RWPE2 (cell line): ENCODE results near the gene HES2.

Experiments
- ATAC-seq: fragments of 200-7000 bp; cut with Tn5 transposase; 3 replicates; pipeline ENCODE4 v1.9.1; 2021; ENCODE audit warnings: low read depth
- DNase-seq: peaks from one replicate; pipeline ENCODE4 v3.0.0-alpha.2; 2020; ENCODE audit warnings: low spot score
- H3K27ac ChIP-seq: fragments of 450-650 bp; 2 replicates; pipeline ENCODE4 v1.5.1; 2017; ENCODE audit warnings: mild to moderate bottlenecking; ENCODE audit not compliant: poor library complexity, severe bottlenecking
- H3K27me3 ChIP-seq: fragments of 250-450 bp; sonication (Bioruptor Pico); 2 replicates; pipeline ENCODE4 v1.5.1; 2021; ENCODE audit warnings: mild to moderate bottlenecking, moderate library complexity; ENCODE audit not compliant: insufficient read depth, poor library complexity, severe bottlenecking
- H3K36me3 ChIP-seq: fragments of 250-450 bp; sonication (Bioruptor Pico); 2 replicates; pipeline ENCODE4 v1.5.1; 2020; ENCODE audit warnings: low read depth, mild to moderate bottlenecking, moderate library complexity
- H3K4me1 ChIP-seq: fragments of 250-450 bp; sonication (Bioruptor Pico); 2 replicates; pipeline ENCODE4 v1.5.1; 2021; ENCODE audit warnings: mild to moderate bottlenecking, moderate library complexity; ENCODE audit not compliant: insufficient read depth, poor library complexity, severe bottlenecking
- H3K4me3 ChIP-seq: fragments of 250-450 bp; sonication (Bioruptor Pico); 2 replicates; pipeline ENCODE4 v1.5.1; 2021; ENCODE audit warnings: mild to moderate bottlenecking, moderate library complexity; ENCODE audit not compliant: severe bottlenecking
- H3K9me3 ChIP-seq: fragments of 250-450 bp; sonication (Bioruptor Pico); 2 replicates; pipeline ENCODE4 v1.5.1; 2021; ENCODE audit warnings: mild to moderate bottlenecking, moderate library complexity; ENCODE audit not compliant: severe bottlenecking
- TF ChIP-seq, protein P1 (sequence below): fragments of 450-650 bp; IDR thresholded peaks from one replicate; pipeline ENCODE4 v1.5.1; 2017; ENCODE audit warnings: mild to moderate bottlenecking, moderate library complexity; ENCODE audit not compliant: poor library complexity, severe bottlenecking

Gene HES2

DNA sequence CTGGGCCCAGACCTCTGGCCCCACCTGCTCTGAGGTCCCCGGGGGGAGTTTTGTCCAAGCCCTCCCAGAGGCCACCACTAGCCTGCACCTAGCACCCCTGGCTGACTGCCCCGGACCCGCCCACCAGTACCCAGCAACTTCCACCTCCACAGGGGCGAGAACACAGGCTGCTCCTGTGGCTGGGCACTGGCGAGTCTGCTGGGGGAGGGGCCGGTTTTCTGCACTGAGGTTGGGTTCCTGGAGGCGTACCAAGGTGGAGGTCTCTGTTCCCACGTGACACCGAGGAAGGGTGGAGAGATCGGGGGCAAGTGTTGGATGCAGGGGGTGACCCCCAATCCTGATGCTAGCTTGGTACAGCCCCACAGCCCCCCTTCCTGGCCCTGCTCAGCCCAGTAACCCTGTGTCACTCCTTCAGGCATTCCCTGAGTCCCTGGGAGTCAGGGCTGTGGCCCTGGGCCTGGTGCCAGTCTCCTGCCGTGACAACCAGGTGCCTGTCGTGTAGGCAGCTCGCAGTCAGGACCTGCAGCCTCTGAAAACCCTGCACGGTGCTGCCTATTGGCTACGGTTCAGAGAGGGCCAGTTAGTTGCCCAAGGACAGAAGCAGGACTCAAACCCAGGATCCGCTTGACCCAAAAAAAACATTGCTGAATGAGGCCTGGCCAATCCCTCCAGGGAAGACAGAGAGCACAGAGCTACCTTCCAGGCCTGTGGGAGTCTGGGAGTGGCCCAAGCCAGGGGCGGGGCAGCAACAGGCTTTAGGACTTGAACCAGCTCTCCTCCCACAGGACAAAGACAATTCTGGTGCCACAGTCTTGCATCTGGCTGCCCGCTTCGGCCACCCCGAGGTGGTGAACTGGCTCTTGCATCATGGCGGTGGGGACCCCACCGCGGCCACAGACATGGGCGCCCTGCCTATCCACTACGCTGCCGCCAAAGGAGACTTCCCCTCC is 8.0 kb upstream of the HES2 start:
- peaks cover 7% of the 10 kb centered on the region for H3K4me1 ChIP-seq
- H3K27ac ChIP-seq = no peak overlapping the region
- H3K36me3 ChIP-seq = no peaks in the 10 kb centered on the region
- peaks cover 6% of the 10 kb centered on the region for H3K27me3 ChIP-seq
- H3K9me3 ChIP-seq = no peaks in the 10 kb centered on the region
- ATAC-seq (no peak), DNase-seq (no peak)
- H3K4me3 ChIP-seq = no peak overlapping the region
- TF ChIP-seq, protein P1, sequence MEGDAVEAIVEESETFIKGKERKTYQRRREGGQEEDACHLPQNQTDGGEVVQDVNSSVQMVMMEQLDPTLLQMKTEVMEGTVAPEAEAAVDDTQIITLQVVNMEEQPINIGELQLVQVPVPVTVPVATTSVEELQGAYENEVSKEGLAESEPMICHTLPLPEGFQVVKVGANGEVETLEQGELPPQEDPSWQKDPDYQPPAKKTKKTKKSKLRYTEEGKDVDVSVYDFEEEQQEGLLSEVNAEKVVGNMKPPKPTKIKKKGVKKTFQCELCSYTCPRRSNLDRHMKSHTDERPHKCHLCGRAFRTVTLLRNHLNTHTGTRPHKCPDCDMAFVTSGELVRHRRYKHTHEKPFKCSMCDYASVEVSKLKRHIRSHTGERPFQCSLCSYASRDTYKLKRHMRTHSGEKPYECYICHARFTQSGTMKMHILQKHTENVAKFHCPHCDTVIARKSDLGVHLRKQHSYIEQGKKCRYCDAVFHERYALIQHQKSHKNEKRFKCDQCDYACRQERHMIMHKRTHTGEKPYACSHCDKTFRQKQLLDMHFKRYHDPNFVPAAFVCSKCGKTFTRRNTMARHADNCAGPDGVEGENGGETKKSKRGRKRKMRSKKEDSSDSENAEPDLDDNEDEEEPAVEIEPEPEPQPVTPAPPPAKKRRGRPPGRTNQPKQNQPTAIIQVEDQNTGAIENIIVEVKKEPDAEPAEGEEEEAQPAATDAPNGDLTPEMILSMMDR = no peak

GRCh38 chr1:6426972-6427350 is 7.2 kb upstream of the HES2 start:
- ATAC-seq = no peak

GRCh38 chr1:6426277-6426971 is 6.7 kb upstream of the HES2 start:
- TF ChIP-seq, protein P1 = no peak
- no peaks in the 10 kb centered on the region for H3K9me3 ChIP-seq
- H3K4me3 ChIP-seq = no peak overlapping the region
- H3K27ac ChIP-seq = no peak overlapping the region
- H3K27me3 ChIP-seq = peaks cover 6% of the 10 kb centered on the region
- ATAC-seq (no peak), DNase-seq (peak; percentile 67)
- no peaks in the 10 kb centered on the region for H3K36me3 ChIP-seq
- peaks cover 14% of the 10 kb centered on the region for H3K4me1 ChIP-seq

More at GRCh38 chr1:6426972-6427350, 7.2 kb upstream of the HES2 start:
- no peaks in the 10 kb centered on the region for H3K9me3 ChIP-seq
- no peaks in the 10 kb centered on the region for H3K36me3 ChIP-seq
- DNase-seq = peak; percentile 51
- TF ChIP-seq, protein P1 = no peak
- H3K27ac ChIP-seq = no peak overlapping the region
- H3K4me3 ChIP-seq = no peak overlapping the region
- peaks cover 10% of the 10 kb centered on the region for H3K4me1 ChIP-seq
- peaks cover 6% of the 10 kb centered on the region for H3K27me3 ChIP-seq

DNA sequence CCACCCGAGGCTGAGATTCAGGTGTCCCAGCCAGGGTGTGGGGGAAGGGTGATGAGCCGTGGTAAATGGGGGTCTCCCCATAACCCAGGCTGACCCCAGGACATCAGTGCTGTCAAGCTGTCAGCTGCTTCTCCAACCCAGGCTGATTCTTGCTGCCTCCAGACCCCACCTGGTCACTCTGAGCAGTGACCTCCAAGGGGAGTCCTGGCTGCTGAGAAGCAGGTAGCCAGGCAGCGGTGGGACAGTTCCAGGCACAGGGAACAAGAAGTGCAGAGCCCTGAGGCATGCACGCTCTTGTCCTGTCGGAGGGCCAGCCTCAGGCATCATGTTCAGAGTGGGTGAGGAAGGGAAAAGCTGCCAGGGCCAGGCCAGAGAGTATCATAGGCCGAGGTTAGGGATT is 5.9 kb upstream of the HES2 start:
- DNase-seq (peak; percentile 65), ATAC-seq (no peak)
- peaks cover 6% of the 10 kb centered on the region for H3K27me3 ChIP-seq
- H3K4me3 ChIP-seq = no peak overlapping the region
- H3K9me3 ChIP-seq = no peaks in the 10 kb centered on the region
- peaks cover 14% of the 10 kb centered on the region for H3K4me1 ChIP-seq
- no peaks in the 10 kb centered on the region for H3K36me3 ChIP-seq
- H3K27ac ChIP-seq = no peak overlapping the region
- TF ChIP-seq, protein P1 = no peak
